ENCODE data around the gene CNTFR. TPM values are rescaled to one million over a fixed set of nuclear protein-coding genes. Genes with fewer than 3 reads are reported as not detected.

CNTFR gene
- total RNA-seq, 2 experiments from 2014 or later, result not detected

DNA sequence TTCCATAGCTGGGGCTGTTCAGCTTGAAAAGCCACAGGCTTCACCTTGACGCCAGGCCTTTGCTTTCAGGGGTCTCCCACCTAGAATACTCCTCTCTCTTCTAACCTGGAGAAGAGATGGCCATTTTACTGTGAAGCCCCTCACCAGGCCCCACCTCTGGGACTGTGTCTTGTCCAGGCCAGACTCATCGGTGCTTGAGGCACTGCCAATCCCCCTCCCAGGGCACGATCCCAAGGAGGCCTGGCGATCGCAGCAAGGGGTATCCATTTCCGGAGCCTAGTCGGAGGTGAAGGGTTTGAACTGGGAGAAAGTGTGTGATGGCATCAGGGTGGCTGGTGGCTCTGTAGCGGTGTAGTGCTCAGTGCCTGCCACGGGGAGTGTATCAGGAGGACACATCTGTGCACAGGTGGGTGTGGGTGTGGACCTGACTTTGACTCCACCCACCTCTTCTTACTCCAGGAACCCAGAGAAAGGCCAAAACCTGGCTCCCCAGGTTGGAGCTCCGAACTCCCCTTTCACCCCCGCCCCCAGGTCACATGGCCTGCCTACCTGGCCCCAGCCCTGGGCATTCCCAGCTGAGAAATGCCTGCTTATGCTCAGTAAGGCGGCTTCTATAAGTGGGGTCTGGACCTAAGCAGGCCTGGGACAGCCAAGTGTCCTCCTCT lies 39.4 kb downstream of the CNTFR start:
- intact Hi-C loops (cut with DNase I, micrococcal nuclease), result no loop called here
- CTCF ChIA-PET, result interaction anchor here (0.6 to 1.0 kb wide), 3 partner anchors 12 to 147 kb away, joined by 3 read pairs; no protein-coding TSS in a partner anchor
- no peak for DNase-seq

DNA sequence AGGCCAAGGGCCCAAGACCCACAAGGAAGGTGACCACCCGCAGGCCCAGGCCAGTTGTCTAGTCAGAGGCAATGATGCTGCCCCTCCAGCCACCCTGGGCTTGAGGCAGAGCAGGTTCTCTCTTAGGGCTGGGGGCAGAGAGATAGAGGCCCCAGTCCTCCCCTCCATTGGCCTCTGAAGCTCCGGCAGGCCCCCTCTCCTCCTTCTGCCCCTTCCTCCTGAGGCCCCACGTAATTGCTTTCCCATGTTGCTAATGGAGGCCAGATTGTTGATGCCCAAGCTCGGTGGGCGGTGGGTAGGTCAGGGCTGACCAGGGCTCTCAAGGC lies 40.2 kb downstream of the CNTFR start:
- Mint-ChIP-seq H3K27me3 (peaks cover 7% of the 10 kb centered on the region), H3K27ac (no peak overlapping the region), H3K36me3 (ENCODE audit: low read depth) (no peaks in the 10 kb centered on the region), H3K4me3 (no peak overlapping the region), H3K9me3 (ENCODE audit: low read depth) (no peaks in the 10 kb centered on the region), H3K4me1 (no peaks in the 10 kb centered on the region)
- CTCF ChIA-PET, result interaction anchor here (0.6 to 1.0 kb wide), 3 partner anchors 12 to 146 kb away, joined by 3 read pairs; no protein-coding TSS in a partner anchor
- ATAC-seq, result no peak
- DNase-seq, result no peak
- intact Hi-C loops (cut with DNase I, micrococcal nuclease), result no loop called here
- POLR2A ChIA-PET, result no interaction called here

More for the DNA sequence above, 39.4 kb downstream of the CNTFR start:
- POLR2A ChIA-PET, result no interaction called here
- no peaks in the 10 kb centered on the region for H3K9me3 Mint-ChIP-seq (ENCODE audit: low read depth)
- no peak for ATAC-seq
- peaks cover 7% of the 10 kb centered on the region for H3K27me3 Mint-ChIP-seq
- H3K4me3 Mint-ChIP-seq, result no peak overlapping the region
- no peaks in the 10 kb centered on the region for H3K4me1 Mint-ChIP-seq
- H3K27ac Mint-ChIP-seq, result no peak overlapping the region
- H3K36me3 Mint-ChIP-seq (ENCODE audit: low read depth), result no peaks in the 10 kb centered on the region

- Mint-ChIP-seq H3K27me3 (peaks cover 7% of the 10 kb centered on the region), H3K27ac (no peak overlapping the region), H3K36me3 (ENCODE audit: low read depth) (no peaks in the 10 kb centered on the region), H3K4me1 (no peaks in the 10 kb centered on the region), H3K9me3 (ENCODE audit: low read depth) (no peaks in the 10 kb centered on the region), H3K4me3 (no peak overlapping the region)
- intact Hi-C loops (cut with DNase I, micrococcal nuclease), result loop anchor here (1.0 to 2.0 kb wide), 6 partner anchors 43 to 144 kb away; no protein-coding TSS in a partner anchor
- ChIA-PET CTCF (interaction anchor here (0.6 to 2.6 kb wide), 14 partner anchors 21 to 255 kb away, joined by 3 to 17 read pairs (median 3); no protein-coding TSS in a partner anchor), POLR2A (no interaction called here)
- ATAC-seq (peak; percentile 71), DNase-seq (peak; percentile 69)
These were observed 41.4 kb downstream of the CNTFR start for GRCh38 chr9:34547960-34548611.

DNA sequence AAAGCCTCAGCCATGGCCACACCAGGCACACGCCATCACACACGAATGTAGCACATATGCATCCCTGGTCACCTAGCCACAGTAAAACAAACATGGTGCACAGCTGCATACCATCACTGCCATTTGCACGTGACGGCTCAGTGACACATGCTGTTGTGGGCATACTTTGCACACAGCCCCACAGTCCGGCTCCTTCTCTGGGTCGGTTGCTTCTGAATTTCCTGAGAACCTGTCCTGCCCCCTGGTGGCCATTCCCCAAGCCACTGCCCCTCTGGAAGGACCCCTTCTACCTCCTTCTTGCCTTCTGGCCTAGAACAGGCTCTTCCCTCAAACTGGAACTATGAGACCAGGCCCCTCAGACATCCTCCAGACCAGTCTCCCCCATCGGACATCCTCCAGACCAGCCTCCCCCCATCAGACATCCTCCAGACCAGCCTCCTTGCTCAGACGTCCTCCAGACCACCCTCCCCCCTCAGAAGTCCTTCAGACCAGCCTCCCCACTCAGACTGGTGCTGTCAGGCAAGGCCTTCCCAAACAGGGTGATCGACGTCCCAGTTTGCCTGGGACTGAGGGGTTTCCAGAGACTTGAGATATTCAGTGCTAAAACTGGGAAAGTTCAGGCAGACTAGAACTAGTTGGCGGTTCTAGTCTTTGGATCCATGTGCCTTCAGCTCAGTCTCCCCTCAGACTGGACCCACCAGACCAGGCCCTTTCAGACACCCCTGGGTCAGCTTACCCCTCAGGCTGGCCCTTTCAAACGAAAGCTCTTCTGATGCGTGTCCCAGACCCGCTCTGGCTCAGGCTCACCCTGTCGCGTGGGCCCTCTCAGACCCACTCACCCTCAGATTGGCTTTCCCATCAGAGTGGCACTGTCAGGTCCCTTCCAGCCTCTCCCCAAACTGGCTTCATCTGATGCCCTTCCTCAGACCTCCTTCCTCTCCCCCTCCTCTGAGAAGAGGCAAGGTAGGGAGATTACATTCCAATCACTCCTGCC lies 42.4 kb downstream of the CNTFR start:
- no peaks in the 10 kb centered on the region for H3K4me1 Mint-ChIP-seq
- peak; percentile 84 for ATAC-seq

GRCh38 chr9:34546102-34546833 lies 43.3 kb downstream of the CNTFR start:
- H3K36me3 Mint-ChIP-seq (ENCODE audit: low read depth), result no peaks in the 10 kb centered on the region
- intact Hi-C loops (cut with DNase I, micrococcal nuclease), result loop anchor here (2.0 kb wide), 2 partner anchors 45 to 109 kb away; no protein-coding TSS in a partner anchor
- no peaks in the 10 kb centered on the region for H3K9me3 Mint-ChIP-seq (ENCODE audit: low read depth)
- no peak overlapping the region for H3K27ac Mint-ChIP-seq
- ChIA-PET POLR2A (no interaction called here), CTCF (interaction anchor here (0.5 to 2.6 kb wide), 9 partner anchors 9 to 142 kb away, joined by 3 to 17 read pairs (median 3); no protein-coding TSS in a partner anchor)
- no peak overlapping the region for H3K4me3 Mint-ChIP-seq
- H3K27me3 Mint-ChIP-seq, result peaks cover 8% of the 10 kb centered on the region
- no peaks in the 10 kb centered on the region for H3K4me1 Mint-ChIP-seq
- ATAC-seq, result no peak
- DNase-seq, result no peak

More for the DNA sequence above, 42.4 kb downstream of the CNTFR start:
- H3K36me3 Mint-ChIP-seq (ENCODE audit: low read depth), result no peaks in the 10 kb centered on the region
- ChIA-PET POLR2A (no interaction called here), CTCF (interaction anchor here (0.5 to 2.6 kb wide), 19 partner anchors 8 to 254 kb away, joined by 3 to 17 read pairs (median 3); no protein-coding TSS in a partner anchor)
- no peaks in the 10 kb centered on the region for H3K9me3 Mint-ChIP-seq (ENCODE audit: low read depth)
- intact Hi-C loops (cut with DNase I, micrococcal nuclease), result loop anchor here (1.0 to 2.0 kb wide), 4 partner anchors 46 to 143 kb away; no protein-coding TSS in a partner anchor
- DNase-seq, result peak; percentile 84
- no peak overlapping the region for H3K27ac Mint-ChIP-seq
- no peak overlapping the region for H3K4me3 Mint-ChIP-seq
- peaks cover 7% of the 10 kb centered on the region for H3K27me3 Mint-ChIP-seq

DNA sequence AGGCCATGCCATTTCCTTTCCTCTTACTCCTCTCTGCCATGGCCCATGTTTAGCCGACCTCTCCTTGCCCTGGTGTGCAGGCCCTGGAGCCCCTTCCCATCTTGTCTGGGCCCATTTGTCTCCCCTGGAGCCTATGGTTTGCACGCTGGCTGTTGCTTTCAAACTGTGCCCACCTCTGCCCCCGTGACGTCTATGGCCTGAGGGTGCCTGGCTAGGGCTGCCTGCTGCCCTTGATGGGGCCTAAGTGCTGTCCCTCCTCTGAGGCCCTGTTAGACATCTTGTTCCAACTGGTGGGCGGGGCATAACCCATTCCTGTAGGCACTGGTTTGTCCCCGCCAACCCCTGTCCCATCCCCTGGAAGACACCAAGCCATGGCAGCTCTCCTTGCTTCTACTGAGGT lies 44.0 kb downstream of the CNTFR start:
- Mint-ChIP-seq H3K27me3 (peaks cover 11% of the 10 kb centered on the region), H3K4me1 (no peaks in the 10 kb centered on the region), H3K4me3 (no peak overlapping the region), H3K36me3 (ENCODE audit: low read depth) (no peaks in the 10 kb centered on the region), H3K9me3 (ENCODE audit: low read depth) (no peaks in the 10 kb centered on the region), H3K27ac (no peak overlapping the region)
- DNase-seq (no peak), ATAC-seq (no peak)
- ChIA-PET CTCF (interaction anchor here (1.2 to 1.4 kb wide), 2 partner anchors 45 to 46 kb away, joined by 3 read pairs; no protein-coding TSS in a partner anchor), POLR2A (no interaction called here)
- intact Hi-C loops (cut with DNase I, micrococcal nuclease), result no loop called here

- CTCF ChIA-PET, result interaction anchor here (0.6 to 1.6 kb wide), 3 partner anchors 48 to 437 kb away, joined by 3 to 5 read pairs (median 4); no protein-coding TSS in a partner anchor
- POLR2A ChIA-PET, result no interaction called here
- no peak overlapping the region for H3K4me3 Mint-ChIP-seq
- H3K27ac Mint-ChIP-seq, result no peak overlapping the region
- peaks cover 13% of the 10 kb centered on the region for H3K27me3 Mint-ChIP-seq
- intact Hi-C loops (cut with DNase I, micrococcal nuclease), result no loop called here
- H3K36me3 Mint-ChIP-seq (ENCODE audit: low read depth), result no peaks in the 10 kb centered on the region
- no peaks in the 10 kb centered on the region for H3K9me3 Mint-ChIP-seq (ENCODE audit: low read depth)
- DNase-seq, result no peak
- H3K4me1 Mint-ChIP-seq, result no peaks in the 10 kb centered on the region
- ATAC-seq, result no peak
These were observed 45.5 kb downstream of the CNTFR start for GRCh38 chr9:34544035-34544434.

- no peak for ATAC-seq
- Mint-ChIP-seq H3K4me3 (no peak overlapping the region), H3K36me3 (ENCODE audit: low read depth) (no peaks in the 10 kb centered on the region), H3K27ac (no peak overlapping the region), H3K9me3 (ENCODE audit: low read depth) (no peaks in the 10 kb centered on the region), H3K27me3 (peaks cover 14% of the 10 kb centered on the region), H3K4me1 (no peaks in the 10 kb centered on the region)
- ChIA-PET CTCF (interaction anchor here (0.7 kb wide), 1 partner anchor 54 kb away, joined by 3 read pairs; no protein-coding TSS in a partner anchor), POLR2A (no interaction called here)
- intact Hi-C loops (cut with DNase I, micrococcal nuclease), result no loop called here
- DNase-seq, result no peak
These were observed 48.0 kb downstream of the CNTFR start for GRCh38 chr9:34541540-34541939.

DNA sequence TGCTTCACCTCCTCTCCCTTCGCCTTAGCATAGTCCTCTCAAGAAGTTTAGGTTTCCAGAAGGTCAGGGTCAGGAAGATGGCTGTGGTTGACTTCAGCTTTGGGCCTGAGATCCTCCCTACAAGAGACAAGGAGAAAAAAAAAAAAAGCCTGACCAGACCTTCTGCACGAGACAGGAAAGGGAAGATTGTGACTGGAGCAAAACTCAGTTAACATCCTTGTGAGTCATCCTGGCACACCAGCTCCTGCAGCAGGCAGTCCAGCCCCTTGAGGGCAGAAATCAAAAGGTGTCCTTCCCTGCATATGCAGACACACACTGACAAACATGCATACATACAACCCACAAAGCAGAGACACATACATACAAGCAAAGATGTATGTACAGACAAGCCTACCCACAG lies 48.7 kb downstream of the CNTFR start:
- ChIA-PET POLR2A (no interaction called here), CTCF (interaction anchor here (0.7 kb wide), 1 partner anchor 55 kb away, joined by 3 read pairs; no protein-coding TSS in a partner anchor)
- Mint-ChIP-seq H3K36me3 (ENCODE audit: low read depth) (no peaks in the 10 kb centered on the region), H3K4me3 (no peak overlapping the region), H3K27me3 (peaks cover 14% of the 10 kb centered on the region), H3K9me3 (ENCODE audit: low read depth) (no peaks in the 10 kb centered on the region), H3K27ac (no peak overlapping the region), H3K4me1 (no peaks in the 10 kb centered on the region)
- intact Hi-C loops (cut with DNase I, micrococcal nuclease), result no loop called here
- ATAC-seq, result no peak
- no peak for DNase-seq

DNA sequence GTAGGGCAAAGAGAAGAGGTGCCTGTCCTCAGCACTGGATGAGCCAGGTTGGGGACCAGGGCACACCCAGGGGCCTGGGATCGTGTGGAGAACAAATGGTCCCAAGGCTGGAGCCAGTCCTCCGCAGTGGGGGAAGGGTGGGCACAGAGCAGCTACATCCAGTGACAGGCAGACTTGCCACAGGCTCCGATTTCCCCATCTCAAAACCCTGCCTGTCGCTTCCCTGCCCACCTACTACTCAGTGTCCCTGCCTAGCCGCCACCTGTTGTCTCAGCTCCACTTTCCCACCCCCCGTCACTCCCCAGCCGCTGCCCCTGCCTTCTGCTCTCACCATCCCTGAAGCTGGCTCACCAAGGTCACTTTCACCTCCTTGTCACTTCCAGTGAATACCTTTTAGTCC lies 52.8 kb downstream of the CNTFR start:
- Mint-ChIP-seq H3K9me3 (ENCODE audit: low read depth) (no peaks in the 10 kb centered on the region), H3K4me1 (no peaks in the 10 kb centered on the region), H3K4me3 (no peak overlapping the region), H3K36me3 (ENCODE audit: low read depth) (no peaks in the 10 kb centered on the region), H3K27ac (no peak overlapping the region), H3K27me3 (peaks cover 24% of the 10 kb centered on the region)
- DNase-seq (no peak), ATAC-seq (no peak)
- CTCF ChIA-PET, result interaction anchor here (0.8 kb wide), 1 partner anchor 13 kb away, joined by 3 read pairs; no protein-coding TSS in a partner anchor
- POLR2A ChIA-PET, result no interaction called here
- intact Hi-C loops (cut with DNase I, micrococcal nuclease), result no loop called here

All from activated CD4-positive, alpha-beta T cell treated with anti-CD3 and anti-CD28 coated beads for 36 hours (primary cell).